GM12878 (cell line): ENCODE data around the gene GTPBP1. TPM values are rescaled to one million over a fixed set of nuclear protein-coding genes. Genes with fewer than 3 reads are reported as not detected.

ENCODE experiments used
- ATAC-seq: fragments of 200-7000 bp; cut with Tn5 transposase; 3 replicates; pipeline ENCODE4 v1.9.1; 2020; ENCODE audit warnings: mild to moderate bottlenecking, moderate library complexity
- BruUV-seq: library from RNA; stranded (reverse); fragments of 400-500 nt; replicated peaks from 2 replicates; lab custom pipeline; 2021; lab: Mats Ljungman, UMichigan
- CTCF ChIA-PET: fragments of 300-600 bp; sonication (Branson Sonifier 250); formaldehyde crosslinking; extraction: SDS; loops from one replicate; lab custom pipeline; 2021; ENCODE audit warnings: inconsistent platforms; lab: Yijun Ruan, JAX
- POLR2A ChIA-PET: fragments of 350-600 bp; formaldehyde crosslinking; extraction: SDS; loops from one replicate; lab custom pipeline; 2021; ENCODE audit warnings: inconsistent platforms; lab: Charles Lee
- RAD21 ChIA-PET: fragments of 300-600 bp; sonication (Branson Sonifier 250); formaldehyde crosslinking; loops from one replicate; lab custom pipeline; 2023; ENCODE audit warnings: antibody characterized with exemption; ENCODE audit not compliant: unreplicated experiment; lab: Charles Lee
- SMC1A ChIA-PET: fragments of 300-600 bp; sonication (Branson Sonifier 250); formaldehyde crosslinking; loops from one replicate; lab custom pipeline; 2023; ENCODE audit not compliant: unreplicated experiment, uncharacterized antibody; lab: Charles Lee
- DNase-seq: peaks from one replicate; pipeline ENCODE4 v3.0.0-alpha.2; 2011; ENCODE audit warnings: low read depth, low spot score
- FAIRE-seq: peaks from 3 replicates; lab custom pipeline; 2011; peaks lifted over from hg19 to GRCh38; lab: Jason Lieb, UNC
- H2AFZ ChIP-seq: 2 replicates; pipeline ENCODE4 v1.6.0; 2011; ENCODE audit warnings: low read depth, low read length, control low read depth; ENCODE audit not compliant: control insufficient read depth
- H3K27ac ChIP-seq: 2 replicates; pipeline ENCODE4 v1.5.1; 2011; ENCODE audit warnings: control low read depth; ENCODE audit not compliant: control insufficient read depth, insufficient read depth
- H3K27me3 ChIP-seq, 2 experiments: replicated peaks in 1 of 2; 2 replicates each; pipeline versions ENCODE4 v1.6.0 to v1.6.1; 2011; ENCODE audit warnings: low read length in 1 of 2; ENCODE audit not compliant: control insufficient read depth in 2 of 2, insufficient read depth in 2 of 2
- H3K36me3 ChIP-seq, 2 experiments: 2 replicates each; pipeline ENCODE4 v1.5.1; 2011; ENCODE audit warnings: low read length in 1 of 2; ENCODE audit not compliant: control insufficient read depth in 2 of 2, insufficient read depth in 2 of 2
- H3K4me1 ChIP-seq: 2 replicates; pipeline ENCODE4 v1.6.1; 2011; ENCODE audit warnings: mild to moderate bottlenecking, low read length, moderate library complexity, mixed read lengths; ENCODE audit not compliant: control insufficient read depth, insufficient read depth
- H3K4me2 ChIP-seq: 2 replicates; pipeline ENCODE4 v1.6.0; 2011; ENCODE audit warnings: control low read depth; ENCODE audit not compliant: control insufficient read depth, insufficient read depth
- H3K4me3 ChIP-seq: fragments of 200-600 bp; sonication (generic); 2 replicates; pipeline ENCODE4 v1.5.1; 2016
- H3K79me2 ChIP-seq: 2 replicates; pipeline ENCODE4 v1.6.0; 2011; ENCODE audit warnings: low read length; ENCODE audit not compliant: control insufficient read depth, insufficient read depth
- H3K9ac ChIP-seq: 2 replicates; pipeline ENCODE4 v1.8.0; 2011; ENCODE audit warnings: low read length, control low read depth, mixed read lengths; ENCODE audit not compliant: control insufficient read depth, insufficient read depth
- H3K9me3 ChIP-seq: replicated peaks from 3 replicates; pipeline ENCODE4 v1.5.1; 2011; ENCODE audit warnings: mild to moderate bottlenecking, low read length; ENCODE audit not compliant: control insufficient read depth, insufficient read depth
- H4K20me1 ChIP-seq: 2 replicates; pipeline ENCODE4 v1.6.0; 2011; ENCODE audit not compliant: control insufficient read depth, insufficient read depth
- HCFC1 ChIP-seq: fragments of 150-350 bp; IDR thresholded peaks from 2 replicates; pipeline ENCODE4 v1.6.1; 2014; ENCODE audit warnings: low read length
- MEF2A ChIP-seq: IDR thresholded peaks from 2 replicates; pipeline ENCODE4 v1.6.1; 2011; ENCODE audit warnings: low read depth, mild to moderate bottlenecking, low read length, moderate library complexity; ENCODE audit not compliant: insufficient read depth
- MEF2B ChIP-seq: fragments of 450-650 bp; IDR thresholded peaks from 2 replicates; pipeline ENCODE4 v1.6.1; 2018; ENCODE audit warnings: mild to moderate bottlenecking, moderate library complexity; ENCODE audit not compliant: partially characterized antibody, poor library complexity, severe bottlenecking
- POLR2AphosphoS5 ChIP-seq: IDR thresholded peaks from 2 replicates; pipeline ENCODE4 v1.6.1; 2011; ENCODE audit warnings: mild to moderate bottlenecking, low read length, inconsistent platforms
- ZNF384 ChIP-seq: IDR thresholded peaks from 2 replicates; pipeline ENCODE4 v1.6.1; 2012; ENCODE audit warnings: low read depth, mild to moderate bottlenecking, low read length, improper control_type of control experiment, borderline replicate concordance
- WGBS: methylation state at CpG from one replicate; pipeline ENCODE4 v1.1.6; 2016; ENCODE audit warnings: low lambda C conversion rate; ENCODE audit not compliant: insufficient replicate concordance, insufficient coverage; ENCODE audit errors: missing lambda C conversion rate; 5-methylcytosine and 5-hydroxymethylcytosine counted together
- in situ Hi-C: fragments of 300-500 bp; cut with MboI; formaldehyde crosslinking; loops from 9 replicates; pipeline ENCODE4 v1.14.3; 2018; ENCODE audit warnings: mixed read lengths
- intact Hi-C: fragments of 100-400 bp; cut with micrococcal nuclease; formaldehyde crosslinking; loops from one replicate; pipeline ENCODE4 v1.14.2; 2022; ENCODE audit not compliant: unreplicated experiment
- polyA plus RNA-seq, 11 experiments: library from polyadenylated mRNA; depleted of rRNA in 4 of 11; unstranded in 6 of 11; stranded (reverse) in 5 of 11; fragments of >200 nt; fragmentation: Nextera tagmentation in 4 of 11; fragmentation: Illumina TruSeq in 1 of 11; extraction: Ambion mirVana in 4 of 11; extraction: Trizol in 1 of 11; gene quantifications; 1 replicate in 1 of 11; 2 replicates in 10 of 11; pipeline versions ENCODE4 v1.2.1 to v1.2.3, GENCODE V29; 2011 to 2016; ENCODE audit warnings: inconsistent platforms in 2 of 11, missing spikeins in 2 of 11, low read depth in 1 of 11
- total RNA-seq, 4 experiments: library from RNA; depleted of rRNA in 3 of 4; stranded (reverse); fragments of >200 nt in 3 of 4; fragmentation: Illumina TruSeq in 1 of 4; extraction: Trizol in 1 of 4; gene quantifications; 2 replicates each; pipeline versions ENCODE4 v1.2.1 to v1.2.3, GENCODE V29; 2013 to 2021
- TF ChIP-seq, protein P1 (sequence below): fragments of 450-650 bp; formaldehyde crosslinking; IDR thresholded peaks from 2 replicates; pipeline ENCODE4 v1.5.0; 2022; ENCODE audit warnings: mild to moderate bottlenecking, missing genetic modification characterization
- TF ChIP-seq, protein P2 (sequence below): fragments of 150-350 bp; IDR thresholded peaks from 2 replicates; pipeline ENCODE4 v1.6.1; 2016; ENCODE audit warnings: low read depth, low read length

GTPBP1 gene
- total and polyA plus RNA-seq, 10 of the 15 experiments (the other 5 are each of a cell fraction or from before 2014, with no cell fraction given) = 0.89 to 63.1 (median 34.2) TPM

DNA sequence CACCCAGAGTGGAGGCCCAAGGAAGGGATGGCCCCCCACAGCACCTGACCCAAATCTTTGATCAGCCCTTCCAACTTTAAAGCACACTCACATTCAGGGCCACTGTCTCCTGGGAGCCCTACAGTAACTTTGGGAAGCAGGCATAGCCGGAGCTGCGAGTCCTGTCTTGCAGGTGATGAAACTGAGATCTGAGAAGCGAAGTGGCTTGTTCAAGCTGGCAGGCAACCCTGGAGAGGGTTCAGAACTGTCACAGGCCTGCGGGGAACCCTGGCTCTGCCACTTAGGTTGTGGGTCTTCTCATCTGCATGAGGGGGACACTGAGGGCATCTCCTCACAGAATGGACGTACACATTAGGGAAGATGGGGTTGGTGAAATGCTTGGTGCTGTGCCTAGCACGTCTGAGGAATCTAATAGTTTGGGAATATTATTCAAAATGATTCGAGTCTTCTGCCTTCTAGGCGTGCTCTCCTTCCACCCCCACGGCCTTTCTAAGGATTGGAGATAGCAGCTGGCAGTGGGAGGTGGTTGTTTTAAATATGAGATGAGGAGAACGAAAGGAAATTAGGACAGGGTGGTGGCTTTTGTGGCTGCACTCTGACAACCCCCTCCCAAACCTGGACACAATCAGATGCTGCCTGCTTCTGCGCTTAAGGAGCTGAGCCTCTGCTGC lies 68.9 kb downstream of the GTPBP1 start:
- Histone ChIP-seq H3K36me3 (no peaks in the 10 kb centered on the region), H3K27me3 (no peaks in the 10 kb centered on the region), H3K4me1 (no peaks in the 10 kb centered on the region), H3K9me3 (no peaks in the 10 kb centered on the region), H3K79me2 (no peaks in the 10 kb centered on the region), H3K4me2 (no peak overlapping the region), H3K27ac (no peak overlapping the region), H4K20me1 (no peaks in the 10 kb centered on the region), H3K4me3 (no peak overlapping the region), H3K9ac (no peak overlapping the region), H2AFZ (no peak overlapping the region)
- ChIA-PET CTCF (no interaction called here), RAD21 (no interaction called here), POLR2A (no interaction called here), SMC1A (interaction anchor here (1.0 kb wide), 1 partner anchor 50 kb away, joined by 3 read pairs; no protein-coding TSS in a partner anchor)
- ATAC-seq = no peak
- intact Hi-C loops = no loop called here
- no TSS peak for BruUV-seq
- FAIRE-seq = no peak
- WGBS = 23% methylated on average over 11 of the region's 11 CpGs
- in situ Hi-C loops = no loop called here
- TF ChIP-seq POLR2AphosphoS5 (no peak), ZNF384 (no peak), MEF2A (no peak), MEF2B (no peak), HCFC1 (no peak)
- TF ChIP-seq, protein P1, sequence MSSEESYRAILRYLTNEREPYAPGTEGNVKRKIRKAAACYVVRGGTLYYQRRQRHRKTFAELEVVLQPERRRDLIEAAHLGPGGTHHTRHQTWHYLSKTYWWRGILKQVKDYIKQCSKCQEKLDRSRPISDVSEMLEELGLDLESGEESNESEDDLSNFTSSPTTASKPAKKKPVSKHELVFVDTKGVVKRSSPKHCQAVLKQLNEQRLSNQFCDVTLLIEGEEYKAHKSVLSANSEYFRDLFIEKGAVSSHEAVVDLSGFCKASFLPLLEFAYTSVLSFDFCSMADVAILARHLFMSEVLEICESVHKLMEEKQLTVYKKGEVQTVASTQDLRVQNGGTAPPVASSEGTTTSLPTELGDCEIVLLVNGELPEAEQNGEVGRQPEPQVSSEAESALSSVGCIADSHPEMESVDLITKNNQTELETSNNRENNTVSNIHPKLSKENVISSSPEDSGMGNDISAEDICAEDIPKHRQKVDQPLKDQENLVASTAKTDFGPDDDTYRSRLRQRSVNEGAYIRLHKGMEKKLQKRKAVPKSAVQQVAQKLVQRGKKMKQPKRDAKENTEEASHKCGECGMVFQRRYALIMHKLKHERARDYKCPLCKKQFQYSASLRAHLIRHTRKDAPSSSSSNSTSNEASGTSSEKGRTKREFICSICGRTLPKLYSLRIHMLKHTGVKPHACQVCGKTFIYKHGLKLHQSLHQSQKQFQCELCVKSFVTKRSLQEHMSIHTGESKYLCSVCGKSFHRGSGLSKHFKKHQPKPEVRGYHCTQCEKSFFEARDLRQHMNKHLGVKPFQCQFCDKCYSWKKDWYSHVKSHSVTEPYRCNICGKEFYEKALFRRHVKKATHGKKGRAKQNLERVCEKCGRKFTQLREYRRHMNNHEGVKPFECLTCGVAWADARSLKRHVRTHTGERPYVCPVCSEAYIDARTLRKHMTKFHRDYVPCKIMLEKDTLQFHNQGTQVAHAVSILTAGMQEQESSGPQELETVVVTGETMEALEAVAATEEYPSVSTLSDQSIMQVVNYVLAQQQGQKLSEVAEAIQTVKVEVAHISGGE (CRISPR knock-in tag) = no peak
- TF ChIP-seq, protein P2, sequence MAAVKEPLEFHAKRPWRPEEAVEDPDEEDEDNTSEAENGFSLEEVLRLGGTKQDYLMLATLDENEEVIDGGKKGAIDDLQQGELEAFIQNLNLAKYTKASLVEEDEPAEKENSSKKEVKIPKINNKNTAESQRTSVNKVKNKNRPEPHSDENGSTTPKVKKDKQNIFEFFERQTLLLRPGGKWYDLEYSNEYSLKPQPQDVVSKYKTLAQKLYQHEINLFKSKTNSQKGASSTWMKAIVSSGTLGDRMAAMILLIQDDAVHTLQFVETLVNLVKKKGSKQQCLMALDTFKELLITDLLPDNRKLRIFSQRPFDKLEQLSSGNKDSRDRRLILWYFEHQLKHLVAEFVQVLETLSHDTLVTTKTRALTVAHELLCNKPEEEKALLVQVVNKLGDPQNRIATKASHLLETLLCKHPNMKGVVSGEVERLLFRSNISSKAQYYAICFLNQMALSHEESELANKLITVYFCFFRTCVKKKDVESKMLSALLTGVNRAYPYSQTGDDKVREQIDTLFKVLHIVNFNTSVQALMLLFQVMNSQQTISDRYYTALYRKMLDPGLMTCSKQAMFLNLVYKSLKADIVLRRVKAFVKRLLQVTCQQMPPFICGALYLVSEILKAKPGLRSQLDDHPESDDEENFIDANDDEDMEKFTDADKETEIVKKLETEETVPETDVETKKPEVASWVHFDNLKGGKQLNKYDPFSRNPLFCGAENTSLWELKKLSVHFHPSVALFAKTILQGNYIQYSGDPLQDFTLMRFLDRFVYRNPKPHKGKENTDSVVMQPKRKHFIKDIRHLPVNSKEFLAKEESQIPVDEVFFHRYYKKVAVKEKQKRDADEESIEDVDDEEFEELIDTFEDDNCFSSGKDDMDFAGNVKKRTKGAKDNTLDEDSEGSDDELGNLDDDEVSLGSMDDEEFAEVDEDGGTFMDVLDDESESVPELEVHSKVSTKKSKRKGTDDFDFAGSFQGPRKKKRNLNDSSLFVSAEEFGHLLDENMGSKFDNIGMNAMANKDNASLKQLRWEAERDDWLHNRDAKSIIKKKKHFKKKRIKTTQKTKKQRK = no peak
- no peak for DNase-seq
